NCI-H2171 (cell line): Measurements from ENCODE around the gene SLC6A3.
"Not testable (repeated sequence)": the region's sequence is repeated elsewhere in the genome, so short reads cannot be mapped to it uniquely, and the experiment has no call there.

Experiments used
- DNase-seq: peaks from one replicate; lab custom pipeline; 2025; lab: John Stamatoyannopoulos, UW

Gene SLC6A3

GRCh38 chr5:1440098-1440493, 5.1 kb downstream of the SLC6A3 start:
- no peak for DNase-seq

DNA sequence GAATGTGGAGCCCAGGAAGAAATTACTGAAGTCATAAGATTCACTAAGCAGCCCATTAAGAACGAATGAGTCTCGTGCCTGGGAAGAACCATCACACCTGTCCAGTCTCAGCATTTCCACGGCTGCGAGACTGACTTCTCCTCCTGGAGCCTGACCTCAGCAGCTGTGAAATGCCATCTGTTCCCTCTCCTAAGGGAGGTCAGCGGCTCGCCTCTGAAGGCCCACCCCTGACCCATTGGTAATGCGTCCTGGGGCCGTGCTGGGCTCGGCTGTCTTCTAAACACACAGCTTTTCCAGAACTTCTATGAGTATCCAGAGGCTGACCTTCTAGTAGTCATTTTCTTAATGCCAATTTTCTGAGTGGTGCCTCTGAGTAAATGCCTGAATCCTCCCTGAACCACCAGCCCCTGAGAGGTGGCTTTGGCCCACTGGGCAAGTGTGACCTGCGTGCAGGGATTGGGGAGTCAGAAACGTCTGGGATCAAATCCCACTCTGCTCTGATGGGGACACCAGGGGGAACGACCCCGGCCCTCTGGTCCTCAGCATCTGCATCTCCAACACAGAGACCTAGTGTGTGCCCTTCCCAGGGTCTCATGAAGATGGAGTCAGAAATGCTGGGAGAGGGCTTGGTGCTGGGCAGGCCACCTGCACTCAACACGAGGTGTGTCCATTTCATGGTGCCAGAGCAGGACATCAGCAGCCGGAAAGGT, 5.7 kb downstream of the SLC6A3 start:
- no peak for DNase-seq

DNA sequence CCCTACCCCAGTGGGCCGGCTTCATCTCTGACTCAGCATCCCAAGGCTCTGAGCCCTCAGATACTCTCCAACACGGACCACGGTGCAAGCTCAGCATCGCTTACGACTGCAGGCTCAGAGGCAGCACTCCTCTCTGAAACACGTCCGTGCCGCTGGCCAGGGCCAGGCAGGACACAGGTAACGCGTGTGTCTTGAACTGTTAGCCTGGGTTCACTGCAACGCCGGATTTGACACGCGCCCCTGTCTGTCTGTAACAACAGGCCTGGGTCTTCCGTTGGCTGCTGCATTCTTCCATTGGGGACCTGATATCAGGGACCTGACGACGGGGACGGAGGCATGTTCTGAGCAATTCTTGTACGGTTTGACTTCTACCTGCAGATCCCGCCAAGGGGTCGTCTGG, 6.4 kb downstream of the SLC6A3 start:
- no peak for DNase-seq

GRCh38 chr5:1437876-1438559, 7.2 kb downstream of the SLC6A3 start:
- no peak for DNase-seq

DNA sequence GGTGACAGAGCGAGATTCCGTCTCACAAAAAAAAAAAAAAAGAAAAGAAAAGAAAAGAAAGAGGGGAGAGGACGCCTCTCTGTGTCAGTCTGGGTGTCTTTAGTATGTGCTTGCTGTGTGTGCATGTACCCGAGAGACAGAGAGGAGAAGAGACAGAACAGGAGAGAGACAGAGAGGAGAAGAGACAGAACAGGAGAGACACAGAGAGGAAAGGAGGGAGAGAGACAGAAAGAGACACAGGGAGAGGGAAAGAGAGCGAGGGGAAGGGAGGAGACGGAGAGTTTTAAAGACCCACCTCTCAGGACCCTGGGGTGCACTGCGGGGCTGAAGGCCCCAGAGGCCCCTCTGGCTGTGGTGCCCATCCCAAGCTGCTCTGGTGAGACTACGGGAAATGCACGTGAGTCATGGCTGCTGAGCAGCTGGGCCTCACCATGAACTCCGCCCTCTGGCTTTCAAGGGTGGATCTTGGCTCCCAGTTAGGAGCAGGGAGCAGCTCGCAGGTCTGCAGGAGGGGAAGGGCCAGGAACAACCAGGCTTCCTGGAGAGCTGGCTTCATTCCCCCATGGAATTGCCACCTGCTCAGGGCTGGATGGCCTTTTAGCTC, 7.9 kb downstream of the SLC6A3 start:
- peak; percentile 75 for DNase-seq

DNA sequence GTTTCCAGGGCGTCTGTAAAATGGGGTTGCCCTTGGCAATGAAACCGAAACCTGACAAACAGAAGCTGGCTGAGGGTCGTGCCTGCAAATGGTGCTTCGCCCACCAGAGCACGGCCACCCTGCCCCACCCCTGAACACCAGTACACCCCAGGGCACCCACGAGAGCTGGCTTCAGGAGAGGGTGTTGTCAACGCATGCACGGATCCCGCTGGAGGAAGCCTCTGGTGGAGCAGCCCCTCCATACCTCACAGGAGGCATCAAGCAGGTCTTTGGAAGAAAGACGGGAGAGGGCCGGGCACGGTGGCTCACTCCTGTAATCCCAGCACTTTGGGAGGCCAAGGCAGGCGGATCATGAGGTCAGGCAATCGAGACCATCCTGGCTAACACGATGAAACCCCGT, 8.6 kb downstream of the SLC6A3 start:
- DNase-seq, result no peak

- DNase-seq, result no peak
These were observed 9.2 kb downstream of the SLC6A3 start for GRCh38 chr5:1436036-1436435.

GRCh38 chr5:1435369-1435768, 9.9 kb downstream of the SLC6A3 start:
- no peak for DNase-seq

DNA sequence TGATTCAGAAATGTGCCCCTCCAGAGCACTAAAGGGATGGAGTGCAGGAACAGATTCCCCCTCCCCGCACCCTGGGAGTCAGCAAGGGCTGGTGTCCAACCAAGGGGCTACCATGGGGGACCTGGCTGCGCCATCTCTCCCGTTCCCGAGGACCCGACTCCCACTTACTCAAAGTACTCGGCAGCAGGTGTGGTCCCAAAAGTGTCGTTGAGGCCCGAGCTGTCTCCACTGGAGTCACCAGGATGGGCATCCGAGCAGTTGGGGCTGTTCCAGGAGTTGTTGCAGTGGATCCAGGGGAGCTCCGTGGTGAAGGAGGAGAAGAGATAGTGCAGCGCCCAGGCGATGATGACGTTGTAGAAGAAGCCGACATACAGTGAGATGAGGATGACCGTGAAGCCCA, 12.9 kb downstream of the SLC6A3 start:
- no peak for DNase-seq

- DNase-seq, result no peak
These were observed 13.3 kb downstream of the SLC6A3 start for GRCh38 chr5:1431896-1432295.

DNA sequence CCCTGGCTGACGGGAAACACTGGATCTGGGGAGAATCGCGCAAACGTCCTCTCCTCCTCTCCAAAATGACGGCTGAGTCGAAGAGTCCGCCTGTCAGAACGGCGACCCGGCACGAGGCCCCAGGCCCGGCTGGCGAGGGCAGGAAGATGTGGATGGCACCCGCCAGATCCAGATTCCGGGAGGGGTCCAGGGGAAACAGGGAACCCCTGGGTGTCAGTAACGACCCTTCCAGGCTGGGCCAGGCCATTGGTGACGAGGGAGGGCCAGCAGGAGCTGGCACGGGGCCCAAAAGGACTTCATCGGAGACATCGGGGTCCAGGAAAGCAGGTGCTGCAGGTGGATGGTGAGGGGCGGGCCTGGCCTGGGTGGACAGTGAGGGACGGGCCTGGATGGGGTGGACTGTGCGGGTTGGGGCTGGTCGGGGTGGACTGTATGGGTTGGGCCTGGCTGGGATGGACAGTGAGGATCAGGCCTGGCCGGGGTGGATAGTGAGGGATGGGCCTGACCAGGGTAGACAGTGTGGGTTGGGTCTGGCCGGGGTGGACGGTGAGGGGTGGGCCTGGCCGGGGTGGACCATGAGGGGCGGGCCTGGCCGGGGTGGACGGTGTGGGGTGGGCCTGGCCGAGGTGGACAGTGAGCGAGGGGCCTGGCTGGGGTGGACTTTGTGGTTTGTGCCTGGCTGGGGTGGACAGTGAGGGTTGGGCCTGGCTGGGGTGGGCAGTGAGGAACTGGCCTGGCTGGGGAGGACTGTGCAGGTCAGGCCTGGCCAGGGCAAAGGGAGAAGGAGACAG, 14.0 kb downstream of the SLC6A3 start:
- no peak for DNase-seq

GRCh38 chr5:1430121-1430795, 15.0 kb downstream of the SLC6A3 start:
- no peak for DNase-seq

GRCh38 chr5:1429496-1429895, 15.7 kb downstream of the SLC6A3 start:
- DNase-seq, result no peak

DNA sequence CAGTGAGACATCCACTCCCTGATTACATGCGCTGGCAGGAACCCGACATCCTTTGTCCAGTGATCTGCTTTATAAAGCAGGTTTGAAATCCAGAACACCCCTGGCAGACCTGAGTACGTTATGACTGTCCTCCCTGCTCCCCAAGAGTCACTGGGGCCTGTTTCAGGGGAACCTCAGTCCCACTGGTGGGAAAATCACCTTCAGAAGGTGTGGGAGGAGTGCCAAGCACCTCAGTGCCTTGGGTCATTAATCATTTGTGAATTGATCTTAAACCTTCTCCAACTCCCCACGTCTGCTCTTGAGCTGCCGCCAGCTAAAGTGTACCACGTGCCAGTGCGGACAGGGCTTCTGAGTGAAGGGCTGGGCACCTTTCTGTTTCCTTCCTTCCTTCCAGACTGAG, 16.2 kb downstream of the SLC6A3 start:
- no peak for DNase-seq

GRCh38 chr5:1428107-1428506, 17.1 kb downstream of the SLC6A3 start:
- DNase-seq, result no peak

GRCh38 chr5:1424716-1425115, 20.5 kb downstream of the SLC6A3 start:
- no peak for DNase-seq

DNA sequence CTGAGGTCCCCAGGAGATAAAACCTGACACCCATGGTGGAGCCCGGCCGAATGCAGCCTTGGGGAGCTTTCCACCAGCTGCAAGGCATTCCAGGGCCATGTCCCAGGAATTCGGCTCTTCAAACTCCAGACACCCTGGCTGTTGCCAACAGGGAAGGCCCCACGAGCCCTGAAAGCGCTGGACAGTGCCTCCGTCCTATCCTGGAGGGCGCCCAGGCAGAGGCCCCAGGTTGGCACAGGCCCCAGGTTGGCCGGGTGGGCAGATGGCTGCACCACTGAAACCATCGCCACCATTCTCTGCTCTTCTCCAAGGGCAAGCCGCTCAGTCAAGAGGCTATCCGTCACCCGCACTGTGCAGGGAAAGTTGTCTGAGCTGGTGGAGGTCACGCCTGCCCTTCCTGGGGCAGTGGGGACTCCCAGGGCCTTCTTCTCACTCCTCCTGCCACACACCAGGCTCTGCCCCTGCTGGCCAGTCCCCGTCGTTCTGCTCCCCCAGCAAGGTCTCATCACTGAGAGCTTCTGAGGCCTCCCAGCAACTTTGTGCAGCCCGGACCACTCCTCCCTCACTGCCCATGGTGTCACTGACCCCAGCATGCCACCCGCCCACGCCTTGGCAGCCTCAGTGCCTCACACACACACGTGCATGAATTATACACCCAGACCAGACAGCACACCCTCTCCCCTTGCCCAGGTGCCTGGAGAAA, 21.2 kb downstream of the SLC6A3 start:
- DNase-seq, result no peak

- DNase-seq, result not testable (repeated sequence)
These were observed 22.7 kb downstream of the SLC6A3 start for GRCh38 chr5:1422522-1422921.

DNA sequence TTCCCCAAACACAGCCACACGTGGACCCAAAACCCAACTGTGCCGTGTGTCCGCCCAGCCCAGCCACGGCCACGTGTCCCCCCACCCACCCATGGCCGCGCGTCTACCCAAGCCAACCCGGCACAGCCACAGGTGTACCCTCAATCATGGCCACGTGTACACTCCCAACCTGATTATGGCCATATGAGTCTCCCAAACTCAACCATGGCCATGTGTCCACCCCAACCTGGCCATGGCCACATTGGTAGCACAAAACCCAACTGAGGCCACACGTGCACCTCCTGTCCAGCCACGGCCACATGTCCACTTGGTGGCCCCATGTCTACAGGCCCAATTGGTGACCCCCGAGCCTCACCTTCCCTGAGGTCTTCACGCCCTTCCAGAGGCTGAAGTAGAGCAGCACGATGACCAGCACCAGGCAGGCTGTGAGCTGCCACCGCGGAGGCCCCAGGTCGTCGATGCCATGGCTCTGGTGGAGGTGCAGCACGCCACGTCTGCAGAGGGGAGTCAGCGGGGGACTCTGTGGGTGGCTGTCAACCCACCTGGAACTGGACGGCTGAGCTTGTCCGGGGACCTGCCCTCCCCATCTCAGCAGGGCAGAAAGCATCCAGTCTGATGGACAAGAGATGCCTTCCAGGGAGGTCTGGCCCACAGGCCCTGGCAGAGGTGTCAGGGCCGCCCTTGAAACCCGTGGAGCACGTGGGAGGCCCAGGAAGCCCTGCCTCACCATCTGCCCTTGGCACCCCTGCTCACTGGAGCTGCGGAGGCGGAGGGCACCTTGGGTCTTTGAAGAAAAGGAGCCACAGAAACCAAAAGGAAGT, 23.5 kb downstream of the SLC6A3 start:
- no peak for DNase-seq
